IMR-90 (cell line): ENCODE measurements around the gene PANK4. TPM values are rescaled to one million over a fixed set of nuclear protein-coding genes. Genes with fewer than 3 reads are reported as not detected.

Source experiments
- ATAC-seq: fragments of 200-7000 bp; cut with Tn5 transposase; 2 replicates; pipeline ENCODE4 v1.9.1; 2020; ENCODE audit warnings: low read depth, mild to moderate bottlenecking, moderate library complexity
- BruUV-seq: library from RNA; stranded (reverse); fragments of 400-500 nt; replicated peaks from 2 replicates; lab custom pipeline; 2021; lab: Mats Ljungman, UMichigan
- CTCF ChIA-PET: fragments of 300-600 bp; formaldehyde crosslinking; extraction: SDS; loops from one replicate; lab custom pipeline; 2021; ENCODE audit warnings: antibody characterized with exemption; lab: Yijun Ruan, JAX
- POLR2A ChIA-PET: fragments of 300-600 bp; sonication (Branson Sonifier 250); formaldehyde crosslinking; loops from one replicate; lab custom pipeline; 2022; ENCODE audit warnings: antibody characterized with exemption; ENCODE audit not compliant: unreplicated experiment; lab: Charles Lee
- DNase-seq: peaks from one replicate; pipeline ENCODE4 v3.0.0; 2013
- H2AFZ ChIP-seq: replicated peaks from 2 replicates; pipeline ENCODE3; 2013; ENCODE audit warnings: low read length, mild to moderate bottlenecking; ENCODE audit not compliant: poor library complexity
- H2AK5ac ChIP-seq: 2 replicates; pipeline ENCODE4 v1.6.1; 2013; ENCODE audit warnings: low read depth, low read length, inconsistent platforms
- H2AK9ac ChIP-seq: replicated peaks from 2 replicates; pipeline ENCODE3; 2013; ENCODE audit warnings: mild to moderate bottlenecking, low read depth, low read length, moderate library complexity; ENCODE audit not compliant: poor library complexity
- H2BK120ac ChIP-seq: 2 replicates; pipeline ENCODE4 v1.6.1; 2013; ENCODE audit warnings: low read depth, low read length, inconsistent platforms
- H2BK15ac ChIP-seq: 3 replicates; pipeline ENCODE4 v1.6.1; 2013; ENCODE audit warnings: low read depth, low read length, inconsistent platforms
- H2BK20ac ChIP-seq: 2 replicates; pipeline ENCODE4 v1.6.1; 2013; ENCODE audit warnings: low read depth, mild to moderate bottlenecking, inconsistent platforms, low read length, moderate library complexity
- H2BK5ac ChIP-seq: 2 replicates; pipeline ENCODE4 v1.6.1; 2013; ENCODE audit warnings: mild to moderate bottlenecking, low read depth, low read length, inconsistent platforms; ENCODE audit not compliant: poor library complexity, severe bottlenecking
- H3K14ac ChIP-seq: replicated peaks from 2 replicates; pipeline ENCODE4 v1.6.1; 2013; ENCODE audit warnings: low read depth, low read length, inconsistent platforms
- H3K18ac ChIP-seq: 2 replicates; pipeline ENCODE4 v1.6.1; 2013; ENCODE audit warnings: low read depth, low read length, control low read depth
- H3K23ac ChIP-seq: 2 replicates; pipeline ENCODE4 v1.6.1; 2013; ENCODE audit warnings: low read depth, low read length, inconsistent platforms
- H3K27ac ChIP-seq: 2 replicates; pipeline ENCODE4 v1.5.1; 2013; ENCODE audit warnings: mild to moderate bottlenecking, control low read depth, low read length; ENCODE audit not compliant: insufficient read depth
- H3K27me3 ChIP-seq: 2 replicates; pipeline ENCODE4 v1.6.1; 2013; ENCODE audit warnings: low read length; ENCODE audit not compliant: control insufficient read depth, insufficient read depth
- H3K36me3 ChIP-seq: 2 replicates; pipeline ENCODE4 v1.6.1; 2013; ENCODE audit warnings: low read length, mixed read lengths; ENCODE audit not compliant: control insufficient read depth, insufficient read depth
- H3K4ac ChIP-seq: 2 replicates; pipeline ENCODE4 v1.6.1; 2013; ENCODE audit warnings: low read depth, low read length, inconsistent platforms
- H3K4me1 ChIP-seq: 2 replicates; pipeline ENCODE4 v1.6.1; 2013; ENCODE audit warnings: low read length, mixed read lengths; ENCODE audit not compliant: control insufficient read depth, insufficient read depth
- H3K4me2 ChIP-seq: 2 replicates; pipeline ENCODE4 v1.6.1; 2013; ENCODE audit warnings: low read depth, mild to moderate bottlenecking, control low read depth, low read length, moderate library complexity
- H3K4me3 ChIP-seq: 2 replicates; pipeline ENCODE4 v1.5.1; 2013; ENCODE audit warnings: low read depth, mild to moderate bottlenecking, control low read depth, low read length, moderate library complexity; ENCODE audit not compliant: insufficient read depth
- H3K56ac ChIP-seq: 2 replicates; pipeline ENCODE4 v1.6.1; 2013; ENCODE audit warnings: low read length, inconsistent platforms; ENCODE audit not compliant: insufficient read depth; ENCODE audit errors: extremely low read depth
- H3K79me1 ChIP-seq, 2 experiments: 2 replicates each; pipeline ENCODE4 v1.6.1; 2013; ENCODE audit warnings: low read length in 2 of 2, inconsistent platforms in 1 of 2, low read depth in 1 of 2
- H3K9ac ChIP-seq: 2 replicates; pipeline ENCODE4 v1.6.1; 2013; ENCODE audit warnings: low read depth, low read length, control low read depth
- H3K9me1 ChIP-seq: 2 replicates; pipeline ENCODE4 v1.6.1; 2013; ENCODE audit warnings: low read length, inconsistent platforms; ENCODE audit not compliant: insufficient read depth
- H3K9me3 ChIP-seq: 2 replicates; pipeline ENCODE4 v1.6.1; 2013; ENCODE audit warnings: low read length; ENCODE audit not compliant: control insufficient read depth, insufficient read depth
- H4K20me1 ChIP-seq: 2 replicates; pipeline ENCODE4 v1.6.1; 2013; ENCODE audit warnings: low read length, inconsistent platforms; ENCODE audit not compliant: insufficient read depth
- H4K5ac ChIP-seq: 2 replicates; pipeline ENCODE4 v1.6.1; 2013; ENCODE audit warnings: mild to moderate bottlenecking, low read depth, low read length, control low read depth
- H4K8ac ChIP-seq, 2 experiments: 2 replicates each; pipeline ENCODE4 v1.6.1; 2013; ENCODE audit warnings: low read depth in 2 of 2, low read length in 2 of 2, control low read depth in 1 of 2, inconsistent platforms in 1 of 2
- H4K91ac ChIP-seq: 2 replicates; pipeline ENCODE4 v1.6.1; 2013; ENCODE audit warnings: low read depth, low read length, inconsistent platforms; ENCODE audit not compliant: insufficient read depth
- MAZ ChIP-seq: IDR thresholded peaks from 2 replicates; pipeline ENCODE4 v1.6.1; 2012; ENCODE audit warnings: low read depth, mild to moderate bottlenecking, low read length, improper control_type of control experiment, moderate library complexity, borderline replicate concordance
- RCOR1 ChIP-seq: IDR thresholded peaks from 2 replicates; pipeline ENCODE4 v1.6.1; 2012; ENCODE audit warnings: mild to moderate bottlenecking, low read length, improper control_type of control experiment; ENCODE audit not compliant: insufficient replicate concordance
- WGBS, 2 experiments: methylation state at CpG; one replicate each; pipeline versions ENCODE4 v1.1.5 to v1.1.7; 2013; ENCODE audit warnings: missing lambda C conversion rate in 2 of 2; ENCODE audit not compliant: insufficient read length in 1 of 2; ENCODE audit errors: extremely low coverage in 2 of 2; 5-methylcytosine and 5-hydroxymethylcytosine counted together
- dilution Hi-C: fragments of 300-500 bp; cut with HindIII; formaldehyde crosslinking; loops from one replicate; pipeline ENCODE4 v1.14.3; 2018; ENCODE audit warnings: low sequenced_read_pairs; ENCODE audit not compliant: unreplicated experiment
- in situ Hi-C: fragments of 300-500 bp; cut with MboI; formaldehyde crosslinking; loops from 3 replicates; pipeline ENCODE4 v1.14.3; 2019; ENCODE audit warnings: low sequenced_read_pairs, inconsistent platforms, mixed read lengths
- intact Hi-C: fragments of 100-400 bp; cut with micrococcal nuclease; formaldehyde crosslinking; loops from 2 replicates; pipeline ENCODE4 v1.10.0; 2022
- polyA plus RNA-seq, 3 experiments: library from polyadenylated mRNA; depleted of rRNA; stranded (reverse); fragments of >200 nt; gene quantifications; 2 replicates each; pipeline ENCODE4 v1.2.3, GENCODE V29; 2012; ENCODE audit warnings: low replicate concordance in 1 of 3
- total RNA-seq: library from RNA; depleted of rRNA; stranded (reverse); fragments of >200 nt; gene quantifications from 2 replicates; pipeline ENCODE4 v1.2.3, GENCODE V29; 2012
- TF ChIP-seq, protein P1 (sequence below): fragments of 150-350 bp; IDR thresholded peaks from 2 replicates; pipeline ENCODE4 v1.6.1; 2016; ENCODE audit warnings: low read depth, mild to moderate bottlenecking, low read length, moderate library complexity, borderline replicate concordance

The PANK4 gene
- total and polyA plus RNA-seq, 2 of the 4 experiments (the other 2 are of a cell fraction) = 14.0 to 18.5 TPM

DNA sequence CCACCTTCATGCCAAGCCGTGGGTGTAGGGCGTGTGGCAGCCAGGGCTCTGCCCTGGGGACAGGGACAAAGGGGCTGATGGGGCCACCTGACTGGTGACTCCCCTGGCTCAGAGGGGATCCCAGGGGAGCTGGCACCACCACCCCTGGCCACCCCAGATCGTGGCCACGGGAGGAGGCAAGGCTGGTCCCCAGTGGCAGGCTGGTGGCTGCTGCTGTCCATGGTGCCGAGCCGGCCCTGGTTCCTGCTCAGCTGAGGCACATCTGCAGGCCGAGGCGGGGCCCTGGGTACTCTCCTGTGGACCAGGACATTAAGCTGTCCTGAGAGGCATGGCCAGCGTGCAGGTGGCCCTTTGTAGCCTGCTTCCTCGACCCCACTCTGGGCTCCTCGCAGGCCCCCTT lies 43.8 kb downstream of the PANK4 start:
- no peak overlapping the region for H4K8ac ChIP-seq
- H3K27me3 ChIP-seq = peaks cover 3% of the 10 kb centered on the region; the same call in 1 of the 2 replicates
- DNase-seq (no peak), ATAC-seq (peak; percentile 48; the same call in 1 of the 2 replicates)
- POLR2A ChIA-PET = no interaction called here
- TF ChIP-seq, protein P1, sequence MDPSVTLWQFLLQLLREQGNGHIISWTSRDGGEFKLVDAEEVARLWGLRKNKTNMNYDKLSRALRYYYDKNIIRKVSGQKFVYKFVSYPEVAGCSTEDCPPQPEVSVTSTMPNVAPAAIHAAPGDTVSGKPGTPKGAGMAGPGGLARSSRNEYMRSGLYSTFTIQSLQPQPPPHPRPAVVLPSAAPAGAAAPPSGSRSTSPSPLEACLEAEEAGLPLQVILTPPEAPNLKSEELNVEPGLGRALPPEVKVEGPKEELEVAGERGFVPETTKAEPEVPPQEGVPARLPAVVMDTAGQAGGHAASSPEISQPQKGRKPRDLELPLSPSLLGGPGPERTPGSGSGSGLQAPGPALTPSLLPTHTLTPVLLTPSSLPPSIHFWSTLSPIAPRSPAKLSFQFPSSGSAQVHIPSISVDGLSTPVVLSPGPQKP = no peak
- TF ChIP-seq RCOR1 (no peak), MAZ (no peak)
- no peak overlapping the region for H3K23ac ChIP-seq
- H2AK9ac ChIP-seq = no peak overlapping the region
- H2AFZ ChIP-seq = no peak overlapping the region
- H3K9me1 ChIP-seq = peaks cover 3% of the 10 kb centered on the region; the same call in 1 of the 2 replicates
- CTCF ChIA-PET = no interaction called here
- H3K79me1 ChIP-seq = no peaks in the 10 kb centered on the region
- no peak overlapping the region for H3K4me3 ChIP-seq
- H3K56ac ChIP-seq = no peak overlapping the region
- H2BK20ac ChIP-seq = no peak overlapping the region
- BruUV-seq = no TSS peak
- H4K91ac ChIP-seq = no peak overlapping the region
- H2BK5ac ChIP-seq = no peak overlapping the region
- H3K4ac ChIP-seq = no peak overlapping the region
- in situ Hi-C loops (no loop called here), dilution Hi-C loops (no loop called here), intact Hi-C loops (no loop called here)
- H3K14ac ChIP-seq = no peak overlapping the region
- H3K9me3 ChIP-seq = no peaks in the 10 kb centered on the region
- no peaks in the 10 kb centered on the region for H3K4me1 ChIP-seq
- no peak overlapping the region for H3K27ac ChIP-seq
- no peak overlapping the region for H3K18ac ChIP-seq
- no peaks in the 10 kb centered on the region for H4K20me1 ChIP-seq
- H3K9ac ChIP-seq = no peak overlapping the region
- H4K5ac ChIP-seq = no peak overlapping the region
- H2AK5ac ChIP-seq = no peak overlapping the region
- H3K4me2 ChIP-seq = no peak overlapping the region
- no peak overlapping the region for H2BK15ac ChIP-seq
- no peak overlapping the region for H2BK120ac ChIP-seq
- 49% methylated on average over 5 of the region's 11 CpGs; no CpG with 5 or more reads in 1 of the 2 experiments for WGBS, 2 experiments
- no peaks in the 10 kb centered on the region for H3K36me3 ChIP-seq
